Heart left ventricle (tissue), 16 donors: ENCODE results near the gene ZMAT1. TPM values are rescaled to one million over a fixed set of nuclear protein-coding genes. Genes with fewer than 3 reads are reported as not detected.

ENCODE experiments used
- ATAC-seq, 4 donors: fragments of 200-7000 bp; cut with Tn5 transposase; one replicate each; pipeline ENCODE4 v1.9.1; 2020 to 2022; ENCODE audit warnings: moderate library complexity in 4 of 4, mild to moderate bottlenecking in 3 of 4, moderate number of reproducible peaks in 1 of 4
- DNase-seq, 5 donors: peaks; one replicate each; pipeline ENCODE4 v3.0.0-alpha.2; 2020
- H3K27ac ChIP-seq, 12 donors: fragments of 200-600 bp; sonication (generic) in 4 of 12; one replicate each; pipeline versions ENCODE4 v1.5.0 to v1.8.0; 2016 to 2022; ENCODE audit warnings: mild to moderate bottlenecking in 2 of 12
- H3K27me3 ChIP-seq, 9 donors: fragments of 200-600 bp; sonication (generic) in 2 of 9; one replicate each; pipeline versions ENCODE4 v1.5.1 to v1.8.0; 2016 to 2022; ENCODE audit warnings: mild to moderate bottlenecking in 3 of 9
- H3K36me3 ChIP-seq, 9 donors: fragments of 200-600 bp; sonication (generic) in 2 of 9; one replicate each; pipeline versions ENCODE4 v1.5.0 to v1.8.0; 2018 to 2022; ENCODE audit warnings: mild to moderate bottlenecking in 2 of 9
- H3K4me1 ChIP-seq, 12 donors: fragments of 200-600 bp; sonication (generic) in 4 of 12; one replicate each; pipeline versions ENCODE4 v1.5.0 to v1.8.0; 2016 to 2022; ENCODE audit warnings: mild to moderate bottlenecking in 3 of 12
- H3K4me3 ChIP-seq, 12 donors: fragments of 200-600 bp; sonication (generic) in 4 of 12; one replicate each; pipeline versions ENCODE4 v1.5.0 to v1.8.0; 2017 to 2022; ENCODE audit warnings: mild to moderate bottlenecking in 9 of 12, moderate library complexity in 4 of 12
- H3K9me3 ChIP-seq, 12 donors: fragments of 200-600 bp; sonication (generic) in 4 of 12; one replicate each; pipeline versions ENCODE4 v1.5.0 to v1.8.0; 2016 to 2022; ENCODE audit warnings: mild to moderate bottlenecking in 1 of 12
- CTCF ChIP-seq, 12 donors: fragments of 200-600 bp; sonication (generic) in 4 of 12; IDR thresholded peaks; one replicate each; pipeline versions ENCODE4 v1.5.0 to v1.8.0; 2018 to 2022; ENCODE audit warnings: antibody characterized with exemption in 12 of 12, mild to moderate bottlenecking in 5 of 12
- POLR2A ChIP-seq, 2 donors: fragments of 450-650 bp; IDR thresholded peaks; one replicate each; pipeline ENCODE4 v1.6.1; 2017; ENCODE audit warnings: antibody characterized with exemption in 2 of 2, mild to moderate bottlenecking in 2 of 2, moderate library complexity in 2 of 2
- WGBS, 4 donors: extraction: QIAGEN DNeasy Blood & Tissue Kit in 2 of 4; methylation state at CpG; one replicate each; pipeline versions ENCODE4 v1.1.5 to v1.1.7; 2013 to 2018; 5-methylcytosine and 5-hydroxymethylcytosine counted together
- intact Hi-C, 10 donors: fragments of 100-400 bp; cut with DNase I; formaldehyde crosslinking; loops; one replicate each; pipeline versions ENCODE4 v1.11.1 to v1.14.2; 2022
- polyA plus RNA-seq, 2 donors: library from polyadenylated mRNA; stranded (reverse); fragments of 200-250 nt; gene quantifications; one replicate each; pipeline ENCODE4 v1.2.3, GENCODE V29; 2013
- total RNA-seq, 9 donors: library from RNA; depleted of rRNA in 2 of 9; stranded (reverse); fragments of >200 nt in 2 of 9; fragmentation: NEBNext Ultra II Directional in 3 of 9; extraction: Animal tissue kit (Norgen Biotek cat#: 25700) in 3 of 9; gene quantifications; one replicate each; pipeline versions ENCODE4 v1.1.0 to v1.2.4, GENCODE V29; 2016 to 2023
- donor health status: ischemic (EF 13 %, LVEDD 7.1; RV severe dilation, severe dysfunction).
- donor health status: healthy with polysubstance abuse.
- donor health status: DM: no; HTN: yes; CAD: no.
- donor health status: DM: no; HTN: no; CAD: no.
- donor health status: ischemic (EF 25% LVEDD 6.9; RV normal size, moderate dysfunction).
- donor health status: ischemic (EF 25% LVEDD 5.7; RV mildly dilated, moderate dysfunction).
- donor health status: healthy.
- donor health status: DM: yes; HTN: yes; CAD: no.
- donor health status: ischemic (EF 35%, LVEDD 5.7; RV mildly dilated, moderate dysfunction).
- donor health status: nonischemic (EF 11% LVEDD 7.7; RV severe dilation, severe dysfunction).
- donor health status: DM: yes; HTN: yes; CAD: no.
- donor health status: PGD.
- donor health status: ischemic (EF 29% LVEDD 5.4; RV normal size, mild dysfunction).
- donor health status: nonischemic (EF 23%, LVEDD 6.1; RV moderate dilation, normal function).

ZMAT1 gene
- total and polyA plus RNA-seq, 11 donors, result 1.0 to 7.3 (median 5.3) TPM

- Histone ChIP-seq H3K4me3 (peak overlapping the region in 11 of 12 donors; percentile 64 to 95 (median 73)), H3K36me3 (no peaks in the 10 kb centered on the region), H3K9me3 (no peaks in the 10 kb centered on the region), H3K27me3 (peaks cover 0 to 10% (median 0%) of the 10 kb centered on the region in 9 donors), H3K27ac (peak overlapping the region; percentile 83 to 99 (median 96)), H3K4me1 (peaks cover 0 to 11% (median 0%) of the 10 kb centered on the region in 12 donors)
- WGBS, 4 donors, result 2 to 45% (median 21%) methylated on average over 6 of the region's 6 CpGs
- TF ChIP-seq POLR2A (IDR thresholded peaks at IDR 0.05) (no peak), CTCF (IDR thresholded peaks at IDR 0.05) (no peak)
- ATAC-seq (peak in 2 of 4 donors; percentile 2 to 21), DNase-seq (no peak)
- intact Hi-C loops, result no loop called here
These were observed 715 bp downstream of the ZMAT1 start for GRCh38 chrX:101931136-101931487.

- no peaks in the 10 kb centered on the region for H3K36me3 ChIP-seq
- peak in 3 of 4 donors; percentile 53 to 77 (median 61) for ATAC-seq
- 44 to 56% (median 50%) methylated on average over 5 of the region's 5 CpGs for WGBS, 4 donors
- H3K27me3 ChIP-seq, result peaks cover 0 to 3% (median 0%) of the 10 kb centered on the region in 9 donors
- DNase-seq, result no peak
- intact Hi-C loops, result loop anchor here in 1 of 10 donors (10.0 kb wide), 1 partner anchor 311 kb away; the partner anchor contains the start of gene ARMCX6
- peak overlapping the region in 1 of 12 donors; percentile 50 for H3K27ac ChIP-seq
- no peak overlapping the region for H3K4me3 ChIP-seq
- peaks cover 0 to 8% (median 0%) of the 10 kb centered on the region in 12 donors for H3K4me1 ChIP-seq
- no peak for TF ChIP-seq CTCF (IDR thresholded peaks at IDR 0.05)
- TF ChIP-seq POLR2A (IDR thresholded peaks at IDR 0.05), result no peak
- H3K9me3 ChIP-seq, result no peaks in the 10 kb centered on the region
These were observed 6.1 kb downstream of the ZMAT1 start for GRCh38 chrX:101925733-101926132.

- no peak for TF ChIP-seq POLR2A (IDR thresholded peaks at IDR 0.05)
- H3K27ac ChIP-seq, result no peak overlapping the region
- 37 to 67% (median 46%) methylated on average over 1 of the region's 1 CpG for WGBS, 4 donors
- H3K4me1 ChIP-seq, result no peaks in the 10 kb centered on the region
- H3K36me3 ChIP-seq, result no peaks in the 10 kb centered on the region
- ATAC-seq (no peak), DNase-seq (no peak)
- intact Hi-C loops, result no loop called here
- no peak overlapping the region for H3K4me3 ChIP-seq
- peaks cover 0 to 10% (median 0%) of the 10 kb centered on the region in 12 donors for H3K9me3 ChIP-seq
- H3K27me3 ChIP-seq, result no peaks in the 10 kb centered on the region
These were observed 13.1 kb downstream of the ZMAT1 start for GRCh38 chrX:101918751-101919150.

GRCh38 chrX:101906136-101906796 lies 25.6 kb downstream of the ZMAT1 start:
- ATAC-seq, result peak in 1 of 4 donors; percentile 39
- peak in 1 of 5 donors; percentile 23 for DNase-seq

More at GRCh38 chrX:101906136-101906796, 25.6 kb downstream of the ZMAT1 start:
- TF ChIP-seq POLR2A (IDR thresholded peaks at IDR 0.05) (no peak), CTCF (IDR thresholded peaks at IDR 0.05) (no peak)
- Histone ChIP-seq H3K4me3 (no peak overlapping the region), H3K4me1 (peaks cover 0 to 5% (median 0%) of the 10 kb centered on the region in 12 donors), H3K27me3 (no peaks in the 10 kb centered on the region), H3K9me3 (peaks cover 0 to 40% (median 11%) of the 10 kb centered on the region in 12 donors), H3K27ac (no peak overlapping the region), H3K36me3 (peaks cover 0 to 21% (median 0%) of the 10 kb centered on the region in 9 donors)
- intact Hi-C loops, result loop anchor here in 1 of 10 donors (10.0 kb wide), 1 partner anchor 59 kb away; no protein-coding TSS in a partner anchor
- WGBS, 4 donors, result 64 to 80% (median 74%) methylated on average over 4 to 5 of the region's 5 CpGs
